HCT116 (cell line): ENCODE results near the gene C14orf180. TPM values are rescaled to one million over a fixed set of nuclear protein-coding genes. Genes with fewer than 3 reads are reported as not detected.

ENCODE experiments used
- ATAC-seq: fragments of 200-7000 bp; cut with Tn5 transposase; 2 replicates; pipeline ENCODE4 v1.9.1; 2020; ENCODE audit warnings: mild to moderate bottlenecking, moderate library complexity
- BruUV-seq: library from RNA; stranded (reverse); fragments of 400-500 nt; replicated peaks from 2 replicates; lab custom pipeline; 2021; lab: Mats Ljungman, UMichigan
- CTCF ChIA-PET: fragments of 300-600 bp; sonication (Branson Sonifier 250); formaldehyde crosslinking; loops from one replicate; lab custom pipeline; 2021; ENCODE audit warnings: antibody characterized with exemption; lab: Charles Lee
- POLR2A ChIA-PET: fragments of 300-600, 350-600 bp; sonication (Branson Sonifier 250); formaldehyde crosslinking; loops from one replicate; lab custom pipeline; 2021; ENCODE audit warnings: antibody characterized with exemption; lab: Charles Lee
- RAD21 ChIA-PET, 2 experiments: fragments of 300-600 bp; sonication (Branson Sonifier 250); formaldehyde crosslinking; loops; one replicate each; lab custom pipeline; 2023; ENCODE audit warnings: low total read pairs in 2 of 2; ENCODE audit not compliant: uncharacterized antibody in 2 of 2, unreplicated experiment in 2 of 2, low non-redundant PET in 1 of 2; lab: Charles Lee
- DNase-seq: peaks from one replicate; pipeline ENCODE4 v3.0.0-alpha.2; 2010; ENCODE audit warnings: low read depth, low spot score
- H2AFZ ChIP-seq: fragments of 200-600 bp; shearing (Covaris generic), sonication (generic); 2 replicates; pipeline ENCODE4 v1.6.1; 2017; ENCODE audit warnings: low read depth, mixed run types, mixed read lengths, antibody characterized with exemption, low read length; ENCODE audit not compliant: poor library complexity, severe bottlenecking
- H3K27ac ChIP-seq: 2 replicates; pipeline ENCODE4 v1.5.1; 2012; ENCODE audit warnings: low read depth, low read length
- H3K27me3 ChIP-seq: fragments of 200-600 bp; sonication (generic); 2 replicates; pipeline ENCODE4 v1.6.1; 2016; ENCODE audit warnings: mixed run types, low read length, mixed read lengths; ENCODE audit not compliant: insufficient read depth
- H3K36me3 ChIP-seq, 2 experiments: fragments of 200-500 bp in 1 of 2; fragments of 200-600 bp in 1 of 2; sonication (Bioruptor generic) in 1 of 2; sonication (generic) in 1 of 2; 2 replicates each; pipeline versions ENCODE4 v1.5.1 to v1.6.1; 2014 to 2016; ENCODE audit warnings: low read length in 2 of 2, inconsistent platforms in 1 of 2, mixed read lengths in 1 of 2, mixed run types in 1 of 2; ENCODE audit not compliant: insufficient read depth in 2 of 2, control insufficient read depth in 1 of 2
- H3K4me1 ChIP-seq, 2 experiments: fragments of 200-600 bp in 1 of 2; sonication (generic) in 1 of 2; 2 replicates each; pipeline versions ENCODE4 v1.5.1 to v1.6.1; 2012 to 2017; ENCODE audit warnings: low read length in 2 of 2, inconsistent platforms in 1 of 2, mild to moderate bottlenecking in 1 of 2, mixed read lengths in 1 of 2, mixed run types in 1 of 2, moderate library complexity in 1 of 2; ENCODE audit not compliant: insufficient read depth in 2 of 2, control insufficient read depth in 1 of 2
- H3K4me2 ChIP-seq: fragments of 200-600 bp; sonication (generic); 2 replicates; pipeline ENCODE4 v1.6.1; 2017; ENCODE audit warnings: mixed run types, low read length, mixed read lengths
- H3K4me3 ChIP-seq, 2 experiments: fragments of 200-600 bp in 1 of 2; sonication (generic) in 1 of 2; replicated peaks in 1 of 2; 2 replicates each; pipeline ENCODE4 v1.5.1; 2011 to 2016; ENCODE audit warnings: low read length in 2 of 2, control low read depth in 1 of 2, low read depth in 1 of 2, mild to moderate bottlenecking in 1 of 2, mixed read lengths in 1 of 2, mixed run types in 1 of 2
- H3K79me2 ChIP-seq: fragments of 200-600 bp; sonication (generic); 2 replicates; pipeline ENCODE4 v1.6.1; 2017; ENCODE audit warnings: mild to moderate bottlenecking, mixed run types, low read length, moderate library complexity, mixed read lengths; ENCODE audit not compliant: insufficient read depth
- H3K9ac ChIP-seq: fragments of 200-600 bp; sonication (generic); 2 replicates; pipeline ENCODE4 v1.6.1; 2016; ENCODE audit warnings: low read length, mixed read lengths
- H3K9me2 ChIP-seq: fragments of 200-600 bp; sonication (generic), shearing (Covaris generic); 2 replicates; pipeline ENCODE4 v1.6.1; 2017; ENCODE audit warnings: mixed run types, mild to moderate bottlenecking, moderate library complexity; ENCODE audit not compliant: insufficient read depth
- H3K9me3 ChIP-seq, 2 experiments: fragments of 200-500 bp in 1 of 2; fragments of 200-600 bp in 1 of 2; sonication (Bioruptor generic) in 1 of 2; sonication (generic) in 1 of 2; 2 replicates each; pipeline ENCODE4 v1.6.1; 2014 to 2017; ENCODE audit warnings: low read length in 2 of 2, mixed read lengths in 2 of 2, inconsistent platforms in 1 of 2, low read depth in 1 of 2, mild to moderate bottlenecking in 1 of 2, mixed run types in 1 of 2, moderate library complexity in 1 of 2; ENCODE audit not compliant: control insufficient read depth in 1 of 2, insufficient read depth in 1 of 2
- H4K20me1 ChIP-seq: fragments of 200-600 bp; sonication (generic), shearing (Covaris generic); 2 replicates; pipeline ENCODE4 v1.6.1; 2017; ENCODE audit warnings: mixed run types, mild to moderate bottlenecking, moderate library complexity; ENCODE audit not compliant: insufficient read depth
- ATF3 ChIP-seq: IDR thresholded peaks from 2 replicates; pipeline ENCODE4 v1.6.1; 2012
- CBX3 ChIP-seq: IDR thresholded peaks from 2 replicates; pipeline ENCODE4 v1.6.1; 2012; ENCODE audit warnings: low read depth
- CTCF ChIP-seq, 3 experiments: fragments of 200-600 bp in 1 of 3; sonication (generic) in 1 of 3; IDR thresholded peaks in 2 of 3; conservative IDR thresholded peaks in 1 of 3; 2 replicates each; pipeline ENCODE4 v1.5.1; 2012 to 2017; ENCODE audit warnings: low read depth in 2 of 3, low read length in 2 of 3, antibody characterized with exemption in 1 of 3, borderline replicate concordance in 1 of 3, control low read depth in 1 of 3, mild to moderate bottlenecking in 1 of 3, mixed read lengths in 1 of 3, mixed run types in 1 of 3, moderate library complexity in 1 of 3; ENCODE audit not compliant: insufficient read depth in 1 of 3
- MAX ChIP-seq: IDR thresholded peaks from 2 replicates; pipeline ENCODE4 v1.6.1; 2012
- POLR2AphosphoS5 ChIP-seq: IDR thresholded peaks from 2 replicates; pipeline ENCODE4 v1.6.1; 2011; ENCODE audit warnings: mild to moderate bottlenecking, low read depth, low read length, moderate library complexity
- SRF ChIP-seq: IDR thresholded peaks from 2 replicates; pipeline ENCODE4 v1.6.1; 2012; ENCODE audit warnings: low read depth
- TCF7L2 ChIP-seq: IDR thresholded peaks from 2 replicates; pipeline ENCODE4 v1.7.0; 2011; ENCODE audit warnings: borderline replicate concordance, inconsistent platforms; ENCODE audit not compliant: insufficient read depth, insufficient read length; ENCODE audit errors: extremely low read depth
- YY1 ChIP-seq: IDR thresholded peaks from 2 replicates; pipeline ENCODE4 v1.6.1; 2011; ENCODE audit warnings: low read length, low read depth, moderate library complexity, mild to moderate bottlenecking; ENCODE audit not compliant: insufficient replicate concordance; ENCODE audit errors: extremely low read depth
- ZFX ChIP-seq: fragments of 450-650 bp; IDR thresholded peaks from 2 replicates; pipeline ENCODE4 v1.6.1; 2017
- intact Hi-C: fragments of 100-400 bp; cut with micrococcal nuclease; formaldehyde crosslinking; loops from 2 replicates; pipeline ENCODE4 v1.10.0; 2022
- total RNA-seq: library from RNA; stranded (reverse); gene quantifications from one replicate; pipeline ENCODE4 v1.2.1, GENCODE V29; 2021; ENCODE audit not compliant: unreplicated experiment

C14orf180 gene
- total RNA-seq, 1 experiment from 2014 or later: not detected

GRCh38 chr14:104576970-104577332 lies 2.6 kb upstream of the C14orf180 start:
- Histone ChIP-seq H3K9me3 (no peaks in the 10 kb centered on the region), H3K9me2 (no peaks in the 10 kb centered on the region), H3K4me3 (no peak overlapping the region), H4K20me1 (no peaks in the 10 kb centered on the region), H3K9ac (no peak overlapping the region), H3K4me1 (no peaks in the 10 kb centered on the region), H3K27ac (no peak overlapping the region), H3K36me3 (no peaks in the 10 kb centered on the region), H2AFZ (no peak overlapping the region), H3K4me2 (no peak overlapping the region), H3K27me3 (no peaks in the 10 kb centered on the region), H3K79me2 (no peaks in the 10 kb centered on the region)
- DNase-seq: no peak
- no peak for TF ChIP-seq CTCF (IDR thresholded peaks at IDR 0.05 in 2 of 3, conservative IDR thresholded peaks at IDR 0.05 in 1 of 3; ENCODE audit: borderline replicate concordance in 1 of 3, insufficient read depth in 1 of 3, low read depth in 2 of 3, low read length in 2 of 3)
- TF ChIP-seq ATF3: no peak
- no peak for TF ChIP-seq ZFX
- TF ChIP-seq CBX3: no peak
- TF ChIP-seq YY1: no peak
- TF ChIP-seq SRF: no peak
- no peak for TF ChIP-seq MAX
- no TSS peak for BruUV-seq
- ChIA-PET CTCF (interaction anchor here (0.7 to 1.1 kb wide), 2 partner anchors 63 to 499 kb away, joined by 3 to 5 read pairs; no protein-coding TSS in a partner anchor), RAD21 (no interaction called here), POLR2A (no interaction called here)
- intact Hi-C loops: no loop called here
- peak; percentile 33 for ATAC-seq

- ATAC-seq (no peak), DNase-seq (no peak)
- H3K9me2 ChIP-seq: no peaks in the 10 kb centered on the region
- RAD21 ChIA-PET: no interaction called here
- H2AFZ ChIP-seq: no peak overlapping the region
- no peak overlapping the region for H3K9ac ChIP-seq
- H3K4me3 ChIP-seq: no peak overlapping the region
- no peaks in the 10 kb centered on the region for H3K9me3 ChIP-seq
- H3K4me1 ChIP-seq: no peaks in the 10 kb centered on the region
- no peaks in the 10 kb centered on the region for H3K79me2 ChIP-seq
- H4K20me1 ChIP-seq: no peaks in the 10 kb centered on the region
- intact Hi-C loops: no loop called here
- BruUV-seq: no TSS peak
- H3K27me3 ChIP-seq: no peaks in the 10 kb centered on the region
- CTCF ChIA-PET: interaction anchor here (1.1 kb wide), 1 partner anchor 63 kb away, joined by 5 read pairs; no protein-coding TSS in a partner anchor
- TF ChIP-seq POLR2AphosphoS5 (no peak), TCF7L2 (no peak), MAX (no peak)
- no peak overlapping the region for H3K27ac ChIP-seq
- POLR2A ChIA-PET: no interaction called here
- H3K4me2 ChIP-seq: no peak overlapping the region
- H3K36me3 ChIP-seq: no peaks in the 10 kb centered on the region
These were observed 2.1 kb upstream of the C14orf180 start for GRCh38 chr14:104577426-104577825.
